ENCODE results near the gene KNSTRN.

The KNSTRN gene

GRCh38 chr15:40366457-40367370, 15.8 kb upstream of the KNSTRN start:
- no peak for DNase-seq

DNA sequence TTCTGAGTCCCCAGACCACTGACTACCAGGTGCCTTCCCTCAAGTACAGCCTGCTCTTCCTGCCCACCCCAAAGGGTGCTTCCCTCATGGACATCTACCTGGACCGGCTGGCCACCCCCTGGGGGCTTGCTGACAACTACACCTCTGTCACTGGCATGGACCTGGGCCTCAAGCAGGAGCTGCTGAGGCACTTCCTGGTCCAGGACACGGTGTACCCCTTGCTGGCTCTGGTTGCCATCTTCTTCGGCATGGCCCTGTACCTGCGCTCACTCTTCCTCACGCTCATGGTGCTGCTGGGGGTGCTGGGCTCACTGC, 15.2 kb upstream of the KNSTRN start:
- DNase-seq: no peak

- DNase-seq: peak; percentile 35 to 79 (median 56)
Measured at GRCh38 chr15:40367686-40368611, 14.6 kb upstream of the KNSTRN start.

- DNase-seq: no peak
Measured at GRCh38 chr15:40368719-40369473, 13.6 kb upstream of the KNSTRN start.

- DNase-seq: no peak
Measured at GRCh38 chr15:40369474-40369869, 13.0 kb upstream of the KNSTRN start.

- DNase-seq: no peak
Measured at GRCh38 chr15:40369971-40370370, 12.6 kb upstream of the KNSTRN start.

DNA sequence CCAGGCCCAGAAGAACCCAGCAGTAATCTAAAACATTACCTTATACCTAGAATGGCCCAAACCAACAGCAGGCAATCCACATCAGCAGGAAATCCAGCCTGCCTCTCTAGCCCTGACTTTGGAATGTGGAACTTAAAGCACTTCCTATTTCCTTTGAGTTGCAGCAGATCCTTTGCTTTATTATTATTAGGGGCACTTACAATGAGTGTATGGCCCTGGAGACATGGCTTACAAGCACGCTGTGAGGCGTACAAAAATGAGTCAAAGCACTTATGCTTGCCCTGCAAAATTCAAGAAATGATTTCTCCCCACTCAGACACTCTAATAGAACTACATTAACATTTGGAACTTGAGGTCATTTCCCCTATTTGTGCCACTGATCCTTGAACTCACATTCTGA, 9.5 kb upstream of the KNSTRN start:
- DNase-seq: no peak

GRCh38 chr15:40377606-40378005, 4.9 kb upstream of the KNSTRN start:
- no peak for DNase-seq

GRCh38 chr15:40379374-40379773, 3.1 kb upstream of the KNSTRN start:
- no peak for DNase-seq

GRCh38 chr15:40379853-40380252, 2.7 kb upstream of the KNSTRN start:
- DNase-seq: no peak

DNA sequence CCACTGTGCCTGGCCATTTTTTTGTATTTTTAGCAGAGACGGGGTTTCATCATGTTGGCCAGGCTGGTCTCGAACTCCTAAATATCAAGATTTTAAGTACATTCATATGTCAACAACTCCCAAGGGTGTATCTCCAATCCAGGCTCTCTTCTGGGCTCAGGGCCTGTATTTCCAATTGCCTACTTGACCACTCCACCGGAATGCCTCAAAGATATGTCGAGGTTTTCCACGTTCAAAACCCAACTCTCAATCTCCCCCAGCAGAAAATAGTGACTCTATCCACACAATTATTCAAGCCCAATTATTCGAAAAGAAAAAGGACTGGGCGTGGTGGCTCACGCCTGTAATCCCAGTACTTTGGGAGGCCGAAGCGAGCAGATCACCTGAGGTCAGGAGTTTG, 1.9 kb upstream of the KNSTRN start:
- no peak for DNase-seq

DNA sequence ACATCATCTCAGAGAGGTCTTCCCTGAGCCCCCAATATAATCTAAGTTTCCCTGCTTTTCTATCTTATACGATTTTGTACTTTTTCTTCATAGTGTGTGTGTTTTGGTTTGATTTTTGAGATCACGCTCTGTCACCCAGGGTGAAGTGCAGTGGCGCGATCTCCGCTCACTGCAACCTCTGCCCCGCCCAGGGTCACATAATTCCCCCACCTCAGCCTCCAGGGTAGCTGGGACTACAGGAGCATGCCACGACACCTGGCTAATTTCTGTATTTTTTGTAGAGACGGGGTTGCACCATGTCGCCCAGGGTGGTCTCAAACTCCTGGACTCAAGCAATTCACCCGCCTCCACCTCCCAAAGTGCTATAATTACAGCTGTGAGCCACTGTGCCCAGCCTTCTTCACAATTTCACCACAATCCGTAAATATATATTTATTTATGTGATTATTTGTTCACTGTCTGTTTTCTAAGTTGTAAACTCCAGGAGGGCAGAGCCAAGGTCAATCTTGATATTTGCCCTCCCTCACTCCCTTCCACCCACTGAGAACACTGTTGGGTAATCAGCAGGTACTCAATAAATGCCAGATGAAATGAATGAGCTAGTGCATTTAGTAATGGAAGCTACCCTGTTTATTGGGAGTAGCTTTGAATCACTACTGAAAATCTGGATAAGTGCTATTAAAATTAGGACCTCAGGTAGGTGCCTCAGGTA, 547 bp upstream of the KNSTRN start:
- DNase-seq: no peak

DNA sequence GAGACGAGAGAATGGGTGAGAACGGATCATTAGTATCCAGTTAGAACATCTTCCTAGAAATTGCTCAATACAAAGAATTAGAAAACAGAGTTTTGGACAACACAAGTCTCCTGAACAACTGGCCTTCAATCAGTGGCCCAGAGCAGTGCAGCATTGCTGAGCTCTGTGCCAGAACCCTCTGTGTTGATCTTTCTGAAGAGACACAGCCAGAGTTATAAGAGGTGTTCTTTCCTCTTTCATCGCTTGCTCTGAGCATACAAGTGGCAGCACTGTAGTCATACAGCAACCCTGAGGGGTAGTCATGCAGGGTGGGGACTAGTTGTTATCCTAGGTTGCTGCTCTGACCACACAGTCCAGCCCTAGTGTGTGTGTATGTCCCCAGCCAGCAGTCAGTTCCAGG, 4.0 kb downstream of the KNSTRN start:
- DNase-seq: no peak

DNA sequence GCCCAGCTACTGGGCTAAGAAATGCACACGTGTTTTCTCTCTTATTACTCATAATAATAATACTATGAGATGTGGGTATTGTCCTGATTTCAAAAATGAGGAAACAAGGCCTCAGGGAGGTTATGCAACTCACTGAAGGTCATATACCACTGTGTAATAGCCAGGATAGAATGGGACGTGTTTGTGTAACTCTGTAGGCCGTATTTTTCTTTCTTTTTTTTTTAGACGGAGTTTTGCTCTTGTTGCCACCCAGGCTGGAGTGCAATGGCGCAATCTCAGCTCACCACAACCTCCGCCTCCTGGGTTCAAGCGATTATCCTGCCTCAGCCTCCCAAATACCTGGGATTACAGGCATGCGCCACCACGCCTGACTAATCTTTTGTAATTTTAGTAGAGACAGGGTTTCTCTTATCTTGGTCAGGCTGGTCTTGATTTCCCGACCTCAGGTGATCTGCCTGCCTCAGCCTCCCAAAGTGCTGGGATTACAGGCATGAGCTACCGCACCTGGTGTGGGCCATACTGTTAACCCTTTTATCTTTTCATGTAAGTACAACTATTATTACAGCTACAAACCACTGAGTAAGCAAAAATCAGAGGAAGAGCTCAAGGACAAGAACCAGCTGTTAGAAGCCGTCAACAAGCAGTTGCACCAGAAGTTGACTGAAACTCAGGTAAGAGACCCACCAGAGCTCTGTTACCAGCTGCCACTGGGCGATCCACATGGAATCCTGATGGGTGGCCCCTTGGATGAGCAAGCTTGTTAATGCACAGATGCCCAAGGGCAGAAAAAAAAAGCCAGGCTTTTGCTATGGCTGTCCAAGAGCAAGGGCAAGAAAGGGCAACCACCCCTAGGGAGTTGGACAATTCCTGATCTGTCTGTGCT, 6.7 kb downstream of the KNSTRN start:
- no peak for DNase-seq

- DNase-seq: no peak
Measured at GRCh38 chr15:40389824-40390595, 7.5 kb downstream of the KNSTRN start.

DNA sequence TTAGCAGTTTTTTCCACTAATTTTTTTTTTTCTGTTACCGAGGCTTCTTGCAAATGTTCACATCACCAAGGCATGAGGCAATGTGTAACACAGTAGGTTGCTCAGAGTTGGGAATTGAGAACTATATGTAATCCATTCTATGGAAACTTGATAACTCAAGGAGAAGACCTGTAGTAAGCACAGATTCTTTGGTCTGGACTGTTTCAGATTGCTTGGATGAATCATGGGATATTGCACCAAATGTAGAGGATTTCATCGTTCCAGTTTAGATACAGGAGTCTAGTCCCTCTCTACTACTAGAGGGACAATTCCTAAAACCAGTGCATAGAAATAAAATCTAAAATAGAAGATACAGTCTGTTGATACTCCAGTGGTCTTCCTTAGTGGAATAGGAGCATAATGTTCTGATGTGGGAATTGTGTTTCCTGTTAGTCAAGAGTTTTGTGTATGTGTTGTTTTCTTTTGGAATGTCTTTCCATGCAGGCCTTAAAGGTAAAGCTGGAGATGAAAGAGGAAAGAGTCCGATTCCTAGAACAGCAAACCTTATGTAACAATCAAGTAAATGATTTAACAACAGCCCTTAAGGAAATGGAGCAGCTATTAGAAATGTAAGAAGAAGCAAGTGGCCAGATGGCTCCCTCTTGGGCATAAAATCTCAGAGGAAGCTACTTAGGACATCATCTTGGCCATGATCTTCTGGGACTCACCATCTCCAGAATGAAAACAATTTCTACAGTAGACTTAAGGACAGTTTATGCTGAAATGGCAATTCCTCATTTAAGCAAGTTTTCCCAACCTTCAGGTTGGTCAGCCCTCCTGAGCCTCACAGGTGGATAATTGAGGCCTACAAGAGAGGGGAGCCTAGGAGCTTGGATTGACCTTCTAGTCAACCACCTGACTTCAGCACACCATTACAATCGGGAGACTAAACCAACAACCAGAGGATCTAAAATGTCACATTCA, 10.7 kb downstream of the KNSTRN start:
- DNase-seq: no peak

DNA sequence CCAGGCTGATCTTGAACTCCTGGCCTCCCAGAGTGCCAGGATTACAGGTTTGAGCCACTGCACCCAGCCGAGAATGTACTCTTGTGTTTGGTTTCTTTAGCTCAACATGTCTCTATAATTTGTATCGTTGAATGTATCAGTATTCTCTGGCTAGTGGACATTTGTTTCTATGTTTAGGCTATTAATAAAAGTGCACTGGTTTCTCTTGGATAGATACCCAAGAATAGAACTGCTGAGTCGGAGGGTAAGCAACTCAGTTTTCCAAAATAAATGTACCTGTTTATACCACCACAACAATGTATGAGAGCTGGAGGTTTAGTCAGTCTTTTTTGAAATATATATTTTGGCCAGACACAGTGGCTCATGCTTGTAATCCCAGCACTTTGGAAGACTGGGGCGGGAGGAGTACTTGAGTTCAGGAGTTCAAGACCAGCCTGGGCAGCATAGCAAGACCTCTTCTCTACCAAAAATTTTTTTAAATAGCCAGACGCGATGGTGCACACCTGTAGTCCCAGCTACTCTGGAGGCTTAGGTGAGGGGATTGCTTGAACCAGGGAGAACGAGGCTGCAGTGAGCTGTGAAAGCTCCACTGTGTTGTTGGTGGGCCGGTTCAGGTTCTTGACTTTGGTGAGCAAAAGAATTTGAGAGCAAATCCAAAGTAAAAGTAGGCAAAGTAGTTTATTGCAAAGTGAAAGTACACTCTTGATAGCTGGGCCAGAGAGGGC, 15.3 kb downstream of the KNSTRN start:
- DNase-seq: no peak

DNA sequence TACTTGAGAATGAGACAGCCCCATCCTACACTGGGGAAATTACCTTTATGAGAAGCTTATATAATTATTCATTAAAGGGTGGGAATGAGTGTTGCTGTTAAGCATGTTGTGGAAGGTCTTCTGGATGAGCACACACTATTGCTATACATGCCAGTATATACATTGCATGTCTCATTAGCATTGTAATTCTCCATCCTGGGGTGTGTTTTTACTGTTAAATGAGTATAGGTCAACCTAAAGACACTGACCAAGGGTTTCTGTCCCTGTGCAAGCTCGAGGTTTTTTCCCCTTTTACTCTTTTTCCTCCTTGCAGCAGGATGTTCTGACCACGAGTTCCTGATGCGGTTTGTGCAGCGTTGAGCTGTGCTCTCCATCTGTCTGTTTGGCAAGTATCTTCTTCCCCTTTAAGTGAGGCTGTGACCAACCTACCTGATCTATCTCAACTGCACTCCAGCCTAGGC, 15.9 kb downstream of the KNSTRN start:
- DNase-seq: no peak

DNA sequence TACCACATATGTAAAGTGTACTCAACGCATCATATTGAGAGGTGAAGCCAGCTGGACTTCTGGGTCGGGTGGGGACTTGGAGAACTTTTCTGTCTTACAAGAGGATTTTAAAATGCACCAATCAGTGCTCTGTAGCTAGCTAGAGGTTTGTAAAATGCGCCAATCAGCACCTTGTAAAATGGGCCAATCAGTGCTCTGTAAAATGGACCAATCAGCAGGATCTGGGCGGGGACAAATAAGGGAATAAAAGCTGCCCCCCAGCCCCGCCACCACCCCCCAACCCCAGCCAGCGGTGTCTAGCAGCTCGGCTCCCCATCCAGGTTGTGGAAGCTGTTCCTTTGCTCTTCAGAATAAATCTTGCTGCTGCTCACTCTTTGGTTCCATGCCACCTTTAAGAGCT, 16.8 kb downstream of the KNSTRN start:
- DNase-seq: no peak

All from activated naive CD4-positive, alpha-beta T cell (primary cell).